ENCODE results near the gene GFY. TPM values are rescaled to one million over a fixed set of nuclear protein-coding genes. Genes with fewer than 3 reads are reported as not detected.

GFY gene
- total and polyA plus RNA-seq, 12 donors: not detected

DNA sequence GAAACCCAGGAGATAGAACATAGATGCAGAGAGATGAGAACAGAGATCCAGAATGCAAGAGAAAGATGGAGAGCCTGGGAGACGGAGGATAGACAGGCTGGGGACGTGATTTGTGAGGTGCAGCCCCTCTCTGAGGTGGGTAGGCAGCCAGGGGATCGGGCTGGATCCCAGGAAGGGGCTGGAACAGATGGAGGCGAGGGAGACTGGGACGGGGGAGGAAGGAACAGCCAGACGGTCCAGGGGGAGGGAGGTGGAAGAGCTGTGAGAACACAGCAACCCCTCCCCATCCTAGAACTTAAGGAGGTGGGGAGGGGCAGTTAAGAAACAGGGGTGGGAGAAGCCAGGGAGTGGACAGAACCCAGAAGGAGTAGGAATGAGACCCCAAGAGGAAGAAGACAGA is 13.1 kb downstream of the GFY start:
- no peak overlapping the region for H3K4me3 ChIP-seq
- 5 to 14% (median 12%) methylated on average over 6 of the region's 6 CpGs for WGBS, 4 donors
- no peak overlapping the region for H3K27ac ChIP-seq
- intact Hi-C loops (cut with DNase I): loop anchor here in 1 of 2 donors (2.0 kb wide), 1 partner anchor 43 kb away; no protein-coding TSS in a partner anchor
- no peak for DNase-seq
- TF ChIP-seq, protein P1, sequence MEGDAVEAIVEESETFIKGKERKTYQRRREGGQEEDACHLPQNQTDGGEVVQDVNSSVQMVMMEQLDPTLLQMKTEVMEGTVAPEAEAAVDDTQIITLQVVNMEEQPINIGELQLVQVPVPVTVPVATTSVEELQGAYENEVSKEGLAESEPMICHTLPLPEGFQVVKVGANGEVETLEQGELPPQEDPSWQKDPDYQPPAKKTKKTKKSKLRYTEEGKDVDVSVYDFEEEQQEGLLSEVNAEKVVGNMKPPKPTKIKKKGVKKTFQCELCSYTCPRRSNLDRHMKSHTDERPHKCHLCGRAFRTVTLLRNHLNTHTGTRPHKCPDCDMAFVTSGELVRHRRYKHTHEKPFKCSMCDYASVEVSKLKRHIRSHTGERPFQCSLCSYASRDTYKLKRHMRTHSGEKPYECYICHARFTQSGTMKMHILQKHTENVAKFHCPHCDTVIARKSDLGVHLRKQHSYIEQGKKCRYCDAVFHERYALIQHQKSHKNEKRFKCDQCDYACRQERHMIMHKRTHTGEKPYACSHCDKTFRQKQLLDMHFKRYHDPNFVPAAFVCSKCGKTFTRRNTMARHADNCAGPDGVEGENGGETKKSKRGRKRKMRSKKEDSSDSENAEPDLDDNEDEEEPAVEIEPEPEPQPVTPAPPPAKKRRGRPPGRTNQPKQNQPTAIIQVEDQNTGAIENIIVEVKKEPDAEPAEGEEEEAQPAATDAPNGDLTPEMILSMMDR (IDR thresholded peaks at IDR 0.05): no peak
- TF ChIP-seq POLR2A (IDR thresholded peaks at IDR 0.05): no peak
- no peaks in the 10 kb centered on the region for H3K4me1 ChIP-seq (replicated peaks in 1 of 2)
- no peaks in the 10 kb centered on the region for H3K36me3 ChIP-seq (replicated peaks in 1 of 2)
- H3K27me3 ChIP-seq: peaks cover 43% of the 10 kb centered on the region
- no peaks in the 10 kb centered on the region for H3K9me3 ChIP-seq (replicated peaks in 1 of 3)

DNA sequence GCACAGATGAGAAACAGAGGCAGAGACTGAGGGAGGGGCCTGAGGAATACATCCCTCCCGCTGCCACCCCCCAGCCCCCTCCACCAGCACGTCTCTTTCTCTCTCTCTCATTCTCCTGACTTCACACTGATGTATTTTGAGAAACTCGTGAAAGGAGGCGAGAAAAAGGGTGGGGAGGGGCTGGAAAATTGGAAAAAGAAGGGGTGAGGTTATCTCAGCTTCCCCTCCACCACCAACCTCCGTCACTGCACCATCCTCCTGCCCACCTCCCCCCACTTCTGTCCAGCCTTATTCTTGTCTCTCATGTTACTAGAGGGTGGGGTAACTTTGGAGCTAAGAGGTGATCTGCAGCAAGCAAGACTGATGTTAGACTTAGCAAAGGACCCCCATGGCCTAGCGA is 14.6 kb downstream of the GFY start:
- Histone ChIP-seq H3K4me3 (no peak overlapping the region), H3K27ac (no peak overlapping the region), H3K36me3 (replicated peaks in 1 of 2) (no peaks in the 10 kb centered on the region), H3K4me1 (replicated peaks in 1 of 2) (no peaks in the 10 kb centered on the region), H3K27me3 (peaks cover 32% of the 10 kb centered on the region), H3K9me3 (replicated peaks in 1 of 3) (no peaks in the 10 kb centered on the region)
- DNase-seq: no peak
- TF ChIP-seq, protein P1 (IDR thresholded peaks at IDR 0.05): no peak
- TF ChIP-seq POLR2A (IDR thresholded peaks at IDR 0.05): no peak
- 44 to 58% (median 49%) methylated on average over 5 to 6 of the region's 6 CpGs for WGBS, 4 donors
- intact Hi-C loops (cut with DNase I): loop anchor here in 1 of 2 donors (2.0 to 5.0 kb wide), 2 partner anchors 45 to 213 kb away; no protein-coding TSS in a partner anchor

DNA sequence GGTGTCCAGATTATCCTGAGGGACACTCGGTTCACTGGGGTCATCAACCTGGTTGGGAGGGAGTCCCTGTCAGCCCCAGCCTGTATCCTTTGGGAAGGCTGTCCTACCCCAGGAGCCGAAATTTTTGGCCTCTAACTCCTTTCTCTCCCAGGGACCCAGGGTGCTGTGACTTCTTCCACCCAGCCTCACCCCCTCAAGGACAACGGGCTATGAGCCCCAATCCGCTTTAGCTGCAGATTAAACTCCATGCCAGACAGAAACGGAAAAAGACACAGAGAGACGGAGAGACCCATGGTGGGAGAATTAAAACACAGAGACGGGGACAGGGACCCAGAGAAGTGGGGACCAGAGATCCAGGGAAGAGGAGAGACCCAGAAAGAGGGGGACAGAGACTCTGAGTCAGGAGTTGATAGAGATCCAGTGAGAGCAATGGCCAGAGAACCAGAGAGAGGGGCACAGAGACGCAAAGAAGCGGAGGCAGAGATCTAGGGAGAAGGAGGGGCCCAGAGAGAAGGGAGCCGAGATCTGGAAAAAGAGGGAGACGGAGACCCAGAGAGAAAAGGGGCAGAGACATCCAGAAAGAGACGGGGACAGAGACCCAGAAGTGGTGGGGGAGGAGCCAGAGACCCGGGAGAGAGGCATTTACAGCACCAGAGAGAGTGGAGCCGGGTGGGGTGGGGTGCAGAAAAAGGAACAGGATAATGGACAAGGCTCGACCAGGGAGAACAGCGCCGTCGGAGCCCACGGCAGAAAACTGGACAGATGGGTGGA is 15.4 kb downstream of the GFY start:
- H3K36me3 ChIP-seq (replicated peaks in 1 of 2): no peaks in the 10 kb centered on the region
- H3K9me3 ChIP-seq (replicated peaks in 1 of 3): no peaks in the 10 kb centered on the region
- intact Hi-C loops (cut with DNase I): loop anchor here in 1 of 2 donors (5.0 kb wide), 1 partner anchor 213 kb away; no protein-coding TSS in a partner anchor
- peak in 1 of 7 donors; percentile 14 for DNase-seq
- WGBS, 4 donors: 20 to 32% (median 24%) methylated on average over 18 to 19 of the region's 19 CpGs
- no peak for TF ChIP-seq POLR2A (IDR thresholded peaks at IDR 0.05)
- TF ChIP-seq, protein P1 (IDR thresholded peaks at IDR 0.05): no peak
- peak overlapping the region in 1 of 4 donors; percentile 64 for H3K4me3 ChIP-seq
- H3K27me3 ChIP-seq: peaks cover 24% of the 10 kb centered on the region
- H3K4me1 ChIP-seq (replicated peaks in 1 of 2): no peaks in the 10 kb centered on the region
- no peak overlapping the region for H3K27ac ChIP-seq

DNA sequence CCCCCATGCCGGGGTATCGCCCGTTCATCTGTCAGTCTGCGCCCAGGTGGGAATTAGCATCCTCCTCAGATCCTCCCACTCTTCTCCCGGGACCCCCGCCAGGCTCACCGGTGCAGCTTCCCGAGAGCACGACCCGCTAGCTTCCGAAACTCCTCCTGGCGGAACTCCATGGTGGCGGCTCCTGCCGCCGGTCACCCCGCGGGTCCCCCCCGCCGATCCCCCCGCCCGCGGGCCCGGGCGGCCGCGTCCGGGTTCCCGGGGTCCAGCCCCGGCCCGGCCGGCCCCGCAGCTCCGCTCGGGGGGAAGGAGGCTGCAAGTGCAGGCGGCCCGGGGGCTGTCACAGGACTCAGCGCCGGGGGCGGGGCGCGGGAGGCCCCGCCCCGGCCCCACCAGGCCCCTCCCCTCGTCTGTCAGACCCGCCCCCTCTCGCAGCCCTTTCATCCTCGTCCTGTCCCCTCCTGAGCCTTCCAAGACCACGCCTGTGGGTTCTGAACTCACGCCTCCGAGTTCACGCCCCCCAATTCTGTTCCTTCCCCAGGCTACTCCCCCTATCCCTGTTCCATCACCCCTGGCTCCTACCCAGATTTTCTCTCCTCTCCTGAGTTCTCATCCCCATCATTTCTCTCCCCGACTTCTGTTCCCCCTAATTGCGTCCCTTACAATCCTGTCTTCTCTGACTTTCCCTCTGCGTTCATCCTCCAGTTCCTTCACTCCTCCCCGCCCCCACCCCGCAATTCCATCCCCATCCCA is 16.2 kb downstream of the GFY start, which contains the start of gene SLC17A7:
SLC17A7 (minus strand) TSS at position 318 of the 750 bp plus-strand sequence; CDS start at position 170, 148 bp downstream.
- intact Hi-C loops (cut with DNase I): loop anchor here in 1 of 2 donors (5.0 kb wide), 1 partner anchor 214 kb away; no protein-coding TSS in a partner anchor
- Histone ChIP-seq H3K9me3 (replicated peaks in 1 of 3) (no peaks in the 10 kb centered on the region), H3K27me3 (peaks cover 16% of the 10 kb centered on the region), H3K4me3 (peak within 1 kb of the TSS in 1 of 4 donors; percentile 65), H3K4me1 (replicated peaks in 1 of 2) (no peaks in the 10 kb centered on the region), H3K36me3 (replicated peaks in 1 of 2) (no peaks in the 10 kb centered on the region), H3K27ac (peak within 1 kb of the TSS in 1 of 5 donors; percentile 90)
- WGBS, 4 donors: 5 to 15% (median 6%) methylated on average over 12 to 55 of the region's 56 CpGs
- peak in 1 of 7 donors; percentile 49 for DNase-seq
- TF ChIP-seq, protein P1 (IDR thresholded peaks at IDR 0.05): no peak
- TF ChIP-seq POLR2A (IDR thresholded peaks at IDR 0.05): no peak

Data from adrenal gland (tissue), 12 donors.